Caco-2 (cell line): Measurements from ENCODE around the gene OR5H1. TPM values are rescaled to one million over a fixed set of nuclear protein-coding genes. Genes with fewer than 3 reads are reported as not detected.
"Not testable (repeated sequence)": the region's sequence is repeated elsewhere in the genome, so short reads cannot be mapped to it uniquely, and the experiment has no call there.

ENCODE experiments used
- BruUV-seq: library from RNA; stranded (reverse); fragments of 400-500 nt; replicated peaks from 2 replicates; lab custom pipeline; 2021; lab: Mats Ljungman, UMichigan
- CTCF ChIA-PET: fragments of 300-600 bp; sonication (Branson Sonifier 250); formaldehyde crosslinking; loops from one replicate; lab custom pipeline; 2022; ENCODE audit warnings: antibody characterized with exemption; lab: Charles Lee
- POLR2A ChIA-PET: fragments of 300-600 bp; sonication (Branson Sonifier 250); formaldehyde crosslinking; loops from one replicate; lab custom pipeline; 2022; ENCODE audit warnings: antibody characterized with exemption; lab: Charles Lee
- DNase-seq, 2 experiments: peaks; one replicate each; pipeline versions ENCODE4 v3.0.0 to v3.0.0-alpha.2; 2020 to 2022
- H3K27me3 ChIP-seq: replicated peaks from 2 replicates; pipeline ENCODE4 v1.6.0; 2011; ENCODE audit warnings: low read length; ENCODE audit not compliant: control insufficient read depth, insufficient read depth
- H3K36me3 ChIP-seq: 2 replicates; pipeline ENCODE4 v1.5.1; 2011; ENCODE audit warnings: low read length; ENCODE audit not compliant: control insufficient read depth, insufficient read depth
- H3K4me1 ChIP-seq: fragments of 250-450 bp; sonication (Bioruptor Pico); 2 replicates; pipeline ENCODE4 v1.5.1; 2020; ENCODE audit warnings: mild to moderate bottlenecking
- H3K4me3 ChIP-seq: 2 replicates; pipeline ENCODE4 v1.5.1; 2011; ENCODE audit warnings: low read depth, mild to moderate bottlenecking, control low read depth, low read length
- H3K9me3 ChIP-seq: fragments of 250-450 bp; sonication (Bioruptor Pico); 2 replicates; pipeline ENCODE4 v1.5.1; 2020; ENCODE audit warnings: mild to moderate bottlenecking, moderate library complexity
- H3K27ac Mint-ChIP-seq: one replicate; pipeline ENCODE4 v1.8.0; 2022; ENCODE audit warnings: mixed read lengths; ENCODE audit not compliant: unreplicated experiment
- H3K27me3 Mint-ChIP-seq: one replicate; pipeline ENCODE4 v1.8.0; 2022; ENCODE audit warnings: mixed read lengths; ENCODE audit not compliant: insufficient read depth, unreplicated experiment
- H3K36me3 Mint-ChIP-seq: one replicate; pipeline ENCODE4 v1.8.0; 2022; ENCODE audit warnings: mild to moderate bottlenecking, mixed read lengths; ENCODE audit not compliant: insufficient read depth, unreplicated experiment
- H3K4me1 Mint-ChIP-seq: one replicate; pipeline ENCODE4 v1.8.0; 2022; ENCODE audit warnings: low read depth, mixed read lengths; ENCODE audit not compliant: unreplicated experiment
- H3K4me3 Mint-ChIP-seq: one replicate; pipeline ENCODE4 v1.8.0; 2022; ENCODE audit warnings: mild to moderate bottlenecking, moderate library complexity, mixed read lengths; ENCODE audit not compliant: unreplicated experiment
- H3K9me3 Mint-ChIP-seq: one replicate; pipeline ENCODE4 v1.8.0; 2022; ENCODE audit warnings: mixed read lengths; ENCODE audit not compliant: unreplicated experiment
- intact Hi-C: fragments of 100-400 bp; cut with micrococcal nuclease; formaldehyde crosslinking; loops from one replicate; pipeline ENCODE4 v1.10.0; 2022; ENCODE audit not compliant: unreplicated experiment
- total RNA-seq: library from RNA; stranded (reverse); gene quantifications from 2 replicates; pipeline ENCODE4 v1.2.3, GENCODE V29; 2022
- TF ChIP-seq, protein P1 (sequence below), 2 experiments: fragments of 200-600 bp in 1 of 2; IDR thresholded peaks; 1 replicate in 1 of 2; 2 replicates in 1 of 2; pipeline versions ENCODE4 v1.5.1 to v1.8.0; 2011 to 2022; ENCODE audit warnings: antibody characterized with exemption in 1 of 2, control low read depth in 1 of 2, inconsistent platforms in 1 of 2, low read depth in 1 of 2, low read length in 1 of 2, mild to moderate bottlenecking in 1 of 2, moderate library complexity in 1 of 2; ENCODE audit not compliant: insufficient read depth in 1 of 2, severe bottlenecking in 1 of 2, unreplicated experiment in 1 of 2

OR5H1 gene
- total RNA-seq, 1 experiment from 2014 or later: not detected

- H3K4me1 Mint-ChIP-seq: peaks cover 7% of the 10 kb centered on the region
- H3K9me3 Mint-ChIP-seq: no peaks in the 10 kb centered on the region
- H3K36me3 Mint-ChIP-seq: no peaks in the 10 kb centered on the region
- H3K27me3 Mint-ChIP-seq: no peaks in the 10 kb centered on the region
- peaks cover 9% of the 10 kb centered on the region; the same call in 1 of the 2 replicates for H3K9me3 ChIP-seq
- H3K36me3 ChIP-seq: no peaks in the 10 kb centered on the region
- ChIA-PET POLR2A (no interaction called here), CTCF (no interaction called here)
- TF ChIP-seq, protein P1, sequence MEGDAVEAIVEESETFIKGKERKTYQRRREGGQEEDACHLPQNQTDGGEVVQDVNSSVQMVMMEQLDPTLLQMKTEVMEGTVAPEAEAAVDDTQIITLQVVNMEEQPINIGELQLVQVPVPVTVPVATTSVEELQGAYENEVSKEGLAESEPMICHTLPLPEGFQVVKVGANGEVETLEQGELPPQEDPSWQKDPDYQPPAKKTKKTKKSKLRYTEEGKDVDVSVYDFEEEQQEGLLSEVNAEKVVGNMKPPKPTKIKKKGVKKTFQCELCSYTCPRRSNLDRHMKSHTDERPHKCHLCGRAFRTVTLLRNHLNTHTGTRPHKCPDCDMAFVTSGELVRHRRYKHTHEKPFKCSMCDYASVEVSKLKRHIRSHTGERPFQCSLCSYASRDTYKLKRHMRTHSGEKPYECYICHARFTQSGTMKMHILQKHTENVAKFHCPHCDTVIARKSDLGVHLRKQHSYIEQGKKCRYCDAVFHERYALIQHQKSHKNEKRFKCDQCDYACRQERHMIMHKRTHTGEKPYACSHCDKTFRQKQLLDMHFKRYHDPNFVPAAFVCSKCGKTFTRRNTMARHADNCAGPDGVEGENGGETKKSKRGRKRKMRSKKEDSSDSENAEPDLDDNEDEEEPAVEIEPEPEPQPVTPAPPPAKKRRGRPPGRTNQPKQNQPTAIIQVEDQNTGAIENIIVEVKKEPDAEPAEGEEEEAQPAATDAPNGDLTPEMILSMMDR (IDR thresholded peaks at IDR 0.05; ENCODE audit: insufficient read depth in 1 of 2, low read depth in 1 of 2, low read length in 1 of 2, severe bottlenecking in 1 of 2, unreplicated experiment in 1 of 2): no peak
- H3K27ac Mint-ChIP-seq: no peak within 1 kb of the TSS
- H3K4me3 ChIP-seq: no peak within 1 kb of the TSS
- H3K4me3 Mint-ChIP-seq: no peak within 1 kb of the TSS
- BruUV-seq: no TSS peak
- no peak for DNase-seq
- H3K4me1 ChIP-seq: peaks cover 14% of the 10 kb centered on the region
- no peaks in the 10 kb centered on the region for H3K27me3 ChIP-seq
- intact Hi-C loops: no loop called here
These were observed 16.7 kb downstream of the OR5H1 start, which contains the start of gene OR5H14 for GRCh38 chr3:98147179-98147578. Gene OR5H14 (plus strand): TSS chr3:98147479. CDS start chr3:98149386, 1,907 bp downstream.

DNA sequence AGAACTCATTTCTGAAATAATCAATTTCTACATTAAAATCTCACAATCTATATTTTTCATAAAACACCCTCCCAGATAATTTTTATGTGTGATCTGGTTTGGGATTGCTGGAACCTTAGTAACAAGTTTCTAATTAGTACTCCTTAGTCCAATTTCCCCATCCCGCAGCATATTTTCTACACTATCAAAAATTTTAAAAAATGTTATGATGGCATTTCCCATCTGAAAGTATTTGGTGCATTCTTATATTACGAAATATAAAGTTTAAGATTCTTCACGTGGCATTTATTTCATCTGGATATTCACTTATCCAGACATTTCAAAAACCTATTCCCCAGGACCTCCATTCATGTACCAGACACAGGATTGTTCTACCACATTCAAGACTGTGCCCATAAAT lies 18.2 kb downstream of the OR5H1 start:
- Histone ChIP-seq H3K4me3 (no peak overlapping the region), H3K36me3 (no peaks in the 10 kb centered on the region), H3K9me3 (peaks cover 9% of the 10 kb centered on the region; the same call in 1 of the 2 replicates), H3K27me3 (no peaks in the 10 kb centered on the region), H3K4me1 (peaks cover 14% of the 10 kb centered on the region)
- peaks cover 7% of the 10 kb centered on the region for H3K4me1 Mint-ChIP-seq
- TF ChIP-seq, protein P1 (IDR thresholded peaks at IDR 0.05; ENCODE audit: insufficient read depth in 1 of 2, low read depth in 1 of 2, low read length in 1 of 2, severe bottlenecking in 1 of 2, unreplicated experiment in 1 of 2): no peak
- H3K9me3 Mint-ChIP-seq: no peaks in the 10 kb centered on the region
- H3K27me3 Mint-ChIP-seq: no peaks in the 10 kb centered on the region
- intact Hi-C loops: no loop called here
- CTCF ChIA-PET: no interaction called here
- H3K4me3 Mint-ChIP-seq: no peak overlapping the region
- BruUV-seq: no TSS peak
- no peak overlapping the region for H3K27ac Mint-ChIP-seq
- no peaks in the 10 kb centered on the region for H3K36me3 Mint-ChIP-seq
- DNase-seq: no peak
- POLR2A ChIA-PET: no interaction called here

- H3K4me3 ChIP-seq, H3K27me3 ChIP-seq, H3K4me3 Mint-ChIP-seq, H3K9me3 Mint-ChIP-seq, H3K36me3 Mint-ChIP-seq, intact Hi-C loops, DNase-seq, H3K36me3 ChIP-seq, H3K9me3 ChIP-seq, POLR2A ChIA-PET, CTCF ChIA-PET, H3K4me1 Mint-ChIP-seq, BruUV-seq, H3K27ac Mint-ChIP-seq, H3K27me3 Mint-ChIP-seq: not testable (repeated sequence)
- H3K4me1 ChIP-seq: peaks cover 14% of the 10 kb centered on the region
These were observed 18.9 kb downstream of the OR5H1 start for GRCh38 chr3:98149456-98149855.
